Smooth muscle cell (in vitro differentiated cells): Measurements from ENCODE around the gene NECTIN1. TPM values are rescaled to one million over a fixed set of nuclear protein-coding genes. Genes with fewer than 3 reads are reported as not detected.

Source experiments
- DNase-seq: peaks from one replicate; lab custom pipeline; 2025; ENCODE audit not compliant: unreplicated experiment; lab: John Stamatoyannopoulos, UW
- H2AFZ ChIP-seq: fragments of 200-600 bp; sonication (generic); 2 replicates; pipeline ENCODE4 v1.6.0; 2016; ENCODE audit warnings: antibody characterized with exemption, low read depth, mild to moderate bottlenecking
- H3F3A ChIP-seq: fragments of 200-600 bp; sonication (generic); 2 replicates; pipeline ENCODE4 v1.6.0; 2017; ENCODE audit warnings: antibody characterized with exemption, low read depth
- H3K27ac ChIP-seq: fragments of 200-600 bp; sonication (generic); 2 replicates; pipeline ENCODE4 v1.5.1; 2016; ENCODE audit warnings: low read depth, mild to moderate bottlenecking
- H3K27me3 ChIP-seq: fragments of 200-600 bp; sonication (generic); 2 replicates; pipeline ENCODE4 v1.6.1; 2016; ENCODE audit warnings: low read depth, mild to moderate bottlenecking
- H3K36me3 ChIP-seq: fragments of 200-600 bp; sonication (generic); 2 replicates; pipeline ENCODE4 v1.5.1; 2016; ENCODE audit warnings: low read depth
- H3K4me1 ChIP-seq: fragments of 200-600 bp; sonication (generic); 2 replicates; pipeline ENCODE4 v1.5.1; 2016; ENCODE audit warnings: low read depth
- H3K4me2 ChIP-seq: fragments of 200-600 bp; sonication (generic); 2 replicates; pipeline ENCODE4 v1.6.0; 2016; ENCODE audit warnings: mild to moderate bottlenecking
- H3K4me3 ChIP-seq: fragments of 200-600 bp; sonication (generic); 2 replicates; pipeline ENCODE4 v1.5.1; 2016; ENCODE audit warnings: mild to moderate bottlenecking
- H3K79me2 ChIP-seq: fragments of 200-600 bp; sonication (generic); 2 replicates; pipeline ENCODE4 v1.6.0; 2016; ENCODE audit warnings: low read depth, mild to moderate bottlenecking
- H3K9ac ChIP-seq: fragments of 200-600 bp; sonication (generic); 2 replicates; pipeline ENCODE4 v1.6.0; 2016; ENCODE audit warnings: low read depth
- H3K9me3 ChIP-seq: fragments of 200-600 bp; sonication (generic); replicated peaks from 2 replicates; pipeline ENCODE4 v1.5.1; 2016; ENCODE audit warnings: low read depth
- H4K20me1 ChIP-seq: fragments of 200-600 bp; sonication (generic); 2 replicates; pipeline ENCODE4 v1.6.0; 2016; ENCODE audit warnings: low read depth
- WGBS: methylation state at CpG from one replicate; pipeline ENCODE4 v1.1.7; 2016; ENCODE audit warnings: low lambda C conversion rate; 5-methylcytosine and 5-hydroxymethylcytosine counted together
- polyA plus RNA-seq: library from polyadenylated mRNA; unstranded; fragments of >200 nt; fragmentation: Nextera tagmentation; extraction: Ambion mirVana; gene quantifications from 2 replicates; pipeline ENCODE4 v1.2.1, GENCODE V29; 2016
- total RNA-seq: library from RNA; depleted of rRNA; stranded (reverse); fragments of >200 nt; gene quantifications from 2 replicates; pipeline ENCODE4 v1.2.3, GENCODE V29; 2014
- TF ChIP-seq, protein P1 (sequence below): fragments of 200-600 bp; sonication (generic); IDR thresholded peaks from 2 replicates; pipeline ENCODE4 v1.5.1; 2017; ENCODE audit warnings: borderline replicate concordance, mild to moderate bottlenecking, antibody characterized with exemption; ENCODE audit not compliant: insufficient read depth, poor library complexity, severe bottlenecking

Gene NECTIN1
- total and polyA plus RNA-seq, 2 experiments from 2014 or later: 4.9 to 10.1 TPM

DNA sequence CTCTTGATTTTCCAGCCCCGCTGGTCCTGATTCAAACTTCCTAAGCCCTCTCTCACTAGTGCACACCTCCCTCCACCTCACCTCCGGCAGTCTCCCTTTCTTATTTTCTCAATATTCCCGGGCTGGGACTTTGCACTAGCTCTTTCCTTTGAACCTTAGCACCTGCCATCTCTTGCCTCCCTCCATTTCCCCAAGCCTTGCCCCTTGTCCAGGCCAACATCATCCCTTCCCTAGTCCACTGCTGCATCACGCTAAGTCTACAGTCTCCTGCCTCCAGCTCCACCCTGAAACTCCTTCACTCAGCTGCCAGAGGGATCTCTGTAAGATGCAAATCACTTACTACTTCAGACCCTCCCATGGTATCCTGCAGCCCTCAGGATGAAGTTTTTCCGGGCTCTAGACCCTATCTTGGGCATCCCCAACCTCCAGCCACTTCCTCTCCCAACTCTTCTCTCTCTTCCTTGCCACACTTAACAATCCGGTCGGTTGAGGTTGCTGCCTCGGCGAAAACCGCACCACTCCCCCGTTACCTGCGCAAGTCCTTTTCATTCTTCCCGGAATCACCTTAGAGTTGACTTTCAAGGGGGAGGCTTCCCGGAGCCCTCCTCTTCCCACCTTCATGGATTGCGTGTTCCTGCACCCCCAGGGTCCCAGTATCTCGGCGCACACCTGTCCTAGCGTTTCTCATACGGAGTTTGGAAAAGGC is 42.7 kb downstream of the NECTIN1 start:
- Histone ChIP-seq H3K9ac (no peak overlapping the region), H3K27ac (no peak overlapping the region), H3K9me3 (no peaks in the 10 kb centered on the region), H4K20me1 (peaks cover 11% of the 10 kb centered on the region), H3K27me3 (no peaks in the 10 kb centered on the region), H3K79me2 (no peaks in the 10 kb centered on the region), H3K4me1 (peaks cover 16% of the 10 kb centered on the region), H3K4me3 (no peak overlapping the region), H2AFZ (no peak overlapping the region), H3F3A (no peaks in the 10 kb centered on the region), H3K36me3 (no peaks in the 10 kb centered on the region), H3K4me2 (no peak overlapping the region)
- 91% methylated on average over 19 of the region's 19 CpGs for WGBS
- TF ChIP-seq, protein P1, sequence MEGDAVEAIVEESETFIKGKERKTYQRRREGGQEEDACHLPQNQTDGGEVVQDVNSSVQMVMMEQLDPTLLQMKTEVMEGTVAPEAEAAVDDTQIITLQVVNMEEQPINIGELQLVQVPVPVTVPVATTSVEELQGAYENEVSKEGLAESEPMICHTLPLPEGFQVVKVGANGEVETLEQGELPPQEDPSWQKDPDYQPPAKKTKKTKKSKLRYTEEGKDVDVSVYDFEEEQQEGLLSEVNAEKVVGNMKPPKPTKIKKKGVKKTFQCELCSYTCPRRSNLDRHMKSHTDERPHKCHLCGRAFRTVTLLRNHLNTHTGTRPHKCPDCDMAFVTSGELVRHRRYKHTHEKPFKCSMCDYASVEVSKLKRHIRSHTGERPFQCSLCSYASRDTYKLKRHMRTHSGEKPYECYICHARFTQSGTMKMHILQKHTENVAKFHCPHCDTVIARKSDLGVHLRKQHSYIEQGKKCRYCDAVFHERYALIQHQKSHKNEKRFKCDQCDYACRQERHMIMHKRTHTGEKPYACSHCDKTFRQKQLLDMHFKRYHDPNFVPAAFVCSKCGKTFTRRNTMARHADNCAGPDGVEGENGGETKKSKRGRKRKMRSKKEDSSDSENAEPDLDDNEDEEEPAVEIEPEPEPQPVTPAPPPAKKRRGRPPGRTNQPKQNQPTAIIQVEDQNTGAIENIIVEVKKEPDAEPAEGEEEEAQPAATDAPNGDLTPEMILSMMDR: no peak
- DNase-seq: no peak

DNA sequence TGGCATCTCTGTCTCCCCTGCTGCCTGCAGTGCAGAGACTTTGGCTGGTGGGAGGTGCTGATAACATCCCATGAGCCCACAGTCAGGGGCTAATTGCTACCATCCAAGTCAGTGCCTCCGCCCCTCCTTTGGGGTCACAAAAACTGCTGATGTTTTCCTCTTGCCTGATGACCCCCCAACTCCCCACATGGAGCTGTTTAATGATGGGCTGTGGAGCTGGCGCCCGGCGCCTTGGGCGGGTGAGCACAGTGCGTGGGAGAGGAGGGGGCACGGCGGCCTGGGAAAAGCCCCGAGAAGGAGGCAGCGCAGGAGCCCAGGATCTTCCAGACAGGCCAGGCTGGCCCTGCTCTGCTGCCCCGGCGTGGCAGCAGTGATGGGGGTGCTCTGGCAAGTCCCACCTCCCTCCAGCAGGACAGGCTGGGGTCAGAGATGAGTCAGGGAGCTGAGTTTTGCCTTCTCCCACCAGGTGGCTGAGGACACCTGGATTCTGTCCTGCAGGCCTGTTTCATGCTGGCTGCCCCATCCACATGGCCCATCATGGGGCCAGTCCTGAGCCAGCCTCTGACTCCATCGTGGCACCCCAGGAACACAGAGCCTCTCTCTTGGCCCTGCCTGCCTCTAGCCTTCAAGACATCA is 43.8 kb downstream of the NECTIN1 start:
- H3K4me3 ChIP-seq: no peak overlapping the region
- DNase-seq: no peak
- peaks cover 16% of the 10 kb centered on the region for H3K4me1 ChIP-seq
- peak overlapping the region; percentile 90 for H3K27ac ChIP-seq
- H3K9me3 ChIP-seq: no peaks in the 10 kb centered on the region
- TF ChIP-seq, protein P1: no peak
- no peaks in the 10 kb centered on the region for H3K79me2 ChIP-seq
- no peak overlapping the region for H2AFZ ChIP-seq
- peaks cover 9% of the 10 kb centered on the region for H4K20me1 ChIP-seq
- no peak overlapping the region for H3K9ac ChIP-seq
- H3K4me2 ChIP-seq: no peak overlapping the region
- H3K36me3 ChIP-seq: no peaks in the 10 kb centered on the region
- no peaks in the 10 kb centered on the region for H3K27me3 ChIP-seq
- no peaks in the 10 kb centered on the region for H3F3A ChIP-seq
- WGBS: 93% methylated on average over 13 of the region's 13 CpGs

DNA sequence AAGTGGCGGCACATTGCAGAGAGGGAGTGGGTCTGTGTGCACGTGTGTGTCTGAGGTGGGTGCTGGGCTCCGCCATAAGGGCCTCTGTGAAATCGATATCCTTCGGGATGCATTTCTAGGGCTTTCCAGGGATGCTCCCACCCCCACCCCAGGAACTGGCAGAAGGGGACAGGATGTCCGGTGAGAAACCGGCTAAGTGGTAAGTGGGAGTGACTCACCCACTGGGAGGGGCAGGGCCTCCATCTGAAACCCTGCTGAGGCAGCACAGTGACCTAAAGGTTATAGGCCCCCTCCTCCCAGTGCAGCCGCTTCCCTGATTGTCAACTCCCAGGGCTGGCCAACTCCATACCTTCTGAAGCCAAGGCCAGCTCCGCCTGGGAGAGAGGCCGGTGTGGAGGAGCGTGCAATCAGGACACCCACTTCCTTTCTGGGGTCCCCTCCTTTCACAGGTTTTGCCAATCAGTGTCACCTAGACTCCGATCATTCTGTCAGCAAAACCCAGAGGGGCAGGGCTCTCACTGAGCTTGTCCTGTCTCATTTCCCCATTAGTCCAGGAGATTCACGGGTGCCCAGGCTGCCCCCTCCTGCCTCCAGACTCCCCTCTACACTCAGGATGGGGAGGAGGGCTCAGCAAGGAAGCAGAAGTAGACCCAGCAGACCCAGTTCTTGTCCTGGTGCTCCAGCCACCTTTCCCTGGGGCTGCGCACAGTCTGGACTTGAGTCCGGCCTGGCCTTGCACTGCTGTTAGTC is 44.5 kb downstream of the NECTIN1 start:
- TF ChIP-seq, protein P1: no peak
- Histone ChIP-seq H3K4me3 (no peak overlapping the region), H3K9ac (peak overlapping the region; percentile 88), H3K36me3 (no peaks in the 10 kb centered on the region), H2AFZ (no peak overlapping the region), H3K79me2 (no peaks in the 10 kb centered on the region), H3F3A (no peaks in the 10 kb centered on the region), H3K9me3 (no peaks in the 10 kb centered on the region), H3K4me1 (peaks cover 16% of the 10 kb centered on the region), H4K20me1 (peaks cover 5% of the 10 kb centered on the region), H3K27ac (peak overlapping the region; percentile 90), H3K4me2 (peak overlapping the region; percentile 50), H3K27me3 (no peaks in the 10 kb centered on the region)
- DNase-seq: no peak
- 55% methylated on average over 15 of the region's 15 CpGs for WGBS
